ENCODE data around the gene TUBA4A. TPM values are rescaled to one million over a fixed set of nuclear protein-coding genes. Genes with fewer than 3 reads are reported as not detected.
"Not testable (repeated sequence)": the region's sequence is repeated elsewhere in the genome, so short reads cannot be mapped to it uniquely, and the experiment has no call there.

TUBA4A gene
- polyA plus RNA-seq, 1 donor from 2014 or later: not detected

DNA sequence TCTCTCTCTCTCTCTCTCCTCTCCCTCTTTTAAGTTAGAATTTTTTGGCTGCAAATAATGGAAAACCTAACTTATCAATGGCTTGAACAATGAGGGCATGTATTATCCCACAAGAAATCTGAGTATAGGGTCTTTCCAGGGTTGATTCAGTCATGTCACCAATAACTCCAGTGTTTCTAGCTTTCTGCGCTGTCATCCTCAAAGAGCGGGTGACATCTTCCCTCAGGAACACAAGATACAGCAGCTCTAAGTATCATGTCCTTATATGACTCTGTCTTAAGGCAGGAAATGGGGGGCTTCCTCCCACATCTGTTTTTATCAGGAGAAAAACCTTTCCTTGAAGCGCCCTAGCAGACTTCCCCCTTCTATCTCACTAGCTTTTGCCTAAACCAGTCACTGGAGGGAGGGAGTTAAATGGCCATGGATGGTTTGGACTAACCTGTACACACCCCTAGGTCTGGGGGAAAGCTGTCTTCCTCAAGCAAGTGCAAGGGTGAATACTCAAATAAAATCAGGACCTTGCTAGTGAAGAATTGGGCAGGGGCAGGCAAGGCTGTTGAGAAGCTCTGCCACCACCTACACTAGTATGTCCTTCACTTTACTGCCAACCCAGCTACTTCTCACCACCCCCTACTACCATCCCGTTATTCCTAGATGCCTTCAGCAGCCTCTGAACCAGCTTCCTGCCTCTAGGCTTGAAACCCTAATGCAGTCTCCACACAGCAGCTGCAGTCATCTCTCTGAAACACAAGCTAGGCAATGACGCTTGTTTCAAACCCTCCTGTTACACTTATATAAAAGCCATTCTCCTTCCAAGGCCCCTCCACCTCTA is 7.5 kb upstream of the TUBA4A start:
- H3K9me2 ChIP-seq (ENCODE audit: insufficient read depth, low read length): no peaks in the 10 kb centered on the region
- H3K4me3 ChIP-seq (ENCODE audit: low read length): no peak overlapping the region
- no peaks in the 10 kb centered on the region for H3F3A ChIP-seq (ENCODE audit: insufficient read depth, low read length, poor library complexity, severe bottlenecking)
- H3K27me3 ChIP-seq (ENCODE audit: insufficient read depth, low read depth, low read length): peaks cover 46% of the 10 kb centered on the region
- no peaks in the 10 kb centered on the region for H3K9me3 ChIP-seq (ENCODE audit: low read length)
- no peak overlapping the region for H3K27ac ChIP-seq (ENCODE audit: low read length)
- no peak overlapping the region for H3K4me2 ChIP-seq (ENCODE audit: low read length)
- no peak overlapping the region for H2AFZ ChIP-seq (ENCODE audit: low read depth, low read length)
- H3K79me2 ChIP-seq (replicated peaks; ENCODE audit: insufficient read depth, low read length): no peaks in the 10 kb centered on the region
- no peak overlapping the region for H3K9ac ChIP-seq (ENCODE audit: low read length)
- TF ChIP-seq, protein P1, sequence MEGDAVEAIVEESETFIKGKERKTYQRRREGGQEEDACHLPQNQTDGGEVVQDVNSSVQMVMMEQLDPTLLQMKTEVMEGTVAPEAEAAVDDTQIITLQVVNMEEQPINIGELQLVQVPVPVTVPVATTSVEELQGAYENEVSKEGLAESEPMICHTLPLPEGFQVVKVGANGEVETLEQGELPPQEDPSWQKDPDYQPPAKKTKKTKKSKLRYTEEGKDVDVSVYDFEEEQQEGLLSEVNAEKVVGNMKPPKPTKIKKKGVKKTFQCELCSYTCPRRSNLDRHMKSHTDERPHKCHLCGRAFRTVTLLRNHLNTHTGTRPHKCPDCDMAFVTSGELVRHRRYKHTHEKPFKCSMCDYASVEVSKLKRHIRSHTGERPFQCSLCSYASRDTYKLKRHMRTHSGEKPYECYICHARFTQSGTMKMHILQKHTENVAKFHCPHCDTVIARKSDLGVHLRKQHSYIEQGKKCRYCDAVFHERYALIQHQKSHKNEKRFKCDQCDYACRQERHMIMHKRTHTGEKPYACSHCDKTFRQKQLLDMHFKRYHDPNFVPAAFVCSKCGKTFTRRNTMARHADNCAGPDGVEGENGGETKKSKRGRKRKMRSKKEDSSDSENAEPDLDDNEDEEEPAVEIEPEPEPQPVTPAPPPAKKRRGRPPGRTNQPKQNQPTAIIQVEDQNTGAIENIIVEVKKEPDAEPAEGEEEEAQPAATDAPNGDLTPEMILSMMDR (IDR thresholded peaks at IDR 0.05; ENCODE audit: poor library complexity, severe bottlenecking): no peak
- no peak for TF ChIP-seq MXI1 (conservative IDR thresholded peaks at IDR 0.05; ENCODE audit: poor library complexity, severe bottlenecking)
- H3K36me3 ChIP-seq (ENCODE audit: insufficient read depth, low read length): no peaks in the 10 kb centered on the region
- no peaks in the 10 kb centered on the region for H4K20me1 ChIP-seq (ENCODE audit: insufficient read depth)

DNA sequence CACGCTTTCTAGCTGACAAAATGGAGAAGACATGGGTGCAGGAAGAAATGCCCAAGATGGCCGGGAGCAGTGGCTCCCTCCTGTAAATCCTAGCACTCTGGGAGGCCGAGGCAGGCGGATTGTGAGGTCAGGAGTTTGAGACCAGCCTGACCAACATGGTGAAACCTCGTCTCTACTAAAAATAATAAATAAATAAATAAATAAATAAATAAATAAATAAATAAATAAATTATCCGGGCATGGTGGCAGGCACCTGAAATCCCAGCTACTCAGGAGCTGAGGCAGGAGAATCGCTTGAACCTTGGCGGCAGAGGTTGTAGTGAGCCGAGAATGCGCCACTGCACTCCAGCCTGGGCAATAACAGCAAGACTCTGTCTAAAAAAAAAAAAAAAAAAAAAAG is 5.2 kb upstream of the TUBA4A start:
- not testable (repeated sequence) for H3K36me3 ChIP-seq (ENCODE audit: insufficient read depth, low read length); H3K9me3 ChIP-seq (ENCODE audit: low read length); H3F3A ChIP-seq (ENCODE audit: insufficient read depth, low read length, poor library complexity, severe bottlenecking); H3K27ac ChIP-seq (ENCODE audit: low read length); H3K9ac ChIP-seq (ENCODE audit: low read length); H3K9me2 ChIP-seq (ENCODE audit: insufficient read depth, low read length); H2AFZ ChIP-seq (ENCODE audit: low read depth, low read length); H4K20me1 ChIP-seq (ENCODE audit: insufficient read depth); H3K79me2 ChIP-seq (replicated peaks; ENCODE audit: insufficient read depth, low read length); H3K4me3 ChIP-seq (ENCODE audit: low read length); H3K4me2 ChIP-seq (ENCODE audit: low read length)
- H3K27me3 ChIP-seq (ENCODE audit: insufficient read depth, low read depth, low read length): peaks cover 69% of the 10 kb centered on the region

DNA sequence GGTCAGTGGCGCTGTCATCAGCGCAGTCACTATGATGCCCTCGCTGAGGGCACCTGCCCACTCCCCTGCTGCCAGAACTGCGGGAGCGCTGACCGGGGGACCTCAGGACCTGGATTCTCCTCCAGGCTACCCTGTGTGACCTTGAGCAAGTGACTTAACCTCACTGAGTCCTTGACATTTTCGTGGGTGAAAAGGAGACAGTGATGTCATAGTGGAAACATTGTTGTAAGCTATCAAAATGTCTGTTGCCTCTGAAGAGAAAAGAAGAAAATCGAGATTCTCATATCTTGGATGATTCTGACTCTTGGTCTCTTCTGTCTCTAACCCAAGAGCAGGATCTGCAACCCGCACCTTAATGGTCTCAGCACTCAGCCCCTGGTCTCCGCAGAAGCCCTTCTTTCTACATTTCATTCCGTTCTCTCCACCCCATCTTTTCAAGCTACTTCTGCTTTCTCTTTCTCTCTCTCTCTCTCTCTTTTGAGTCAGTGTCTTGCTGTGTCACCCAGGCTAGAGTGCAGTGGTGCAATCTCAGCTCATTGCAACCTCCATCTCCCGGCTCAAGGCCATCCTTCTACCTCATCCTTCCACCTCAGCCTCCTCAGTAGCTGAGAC is 978 bp upstream of the TUBA4A start:
- Histone ChIP-seq H3K4me2 (ENCODE audit: low read length) (no peak overlapping the region), H3K27ac (ENCODE audit: low read length) (no peak overlapping the region), H3K9ac (ENCODE audit: low read length) (peak overlapping the region; percentile 49), H3K4me3 (ENCODE audit: low read length) (peak overlapping the region; percentile 80), H3K9me2 (ENCODE audit: insufficient read depth, low read length) (no peaks in the 10 kb centered on the region), H3K9me3 (ENCODE audit: low read length) (no peaks in the 10 kb centered on the region), H3K79me2 (replicated peaks; ENCODE audit: insufficient read depth, low read length) (no peaks in the 10 kb centered on the region), H4K20me1 (ENCODE audit: insufficient read depth) (no peaks in the 10 kb centered on the region), H3K36me3 (ENCODE audit: insufficient read depth, low read length) (no peaks in the 10 kb centered on the region), H2AFZ (ENCODE audit: low read depth, low read length) (no peak overlapping the region), H3F3A (ENCODE audit: insufficient read depth, low read length, poor library complexity, severe bottlenecking) (no peaks in the 10 kb centered on the region), H3K27me3 (ENCODE audit: insufficient read depth, low read depth, low read length) (peaks cover 74% of the 10 kb centered on the region)
- TF ChIP-seq TAF1 (IDR thresholded peaks at IDR 0.05; ENCODE audit: low read depth): no peak
- no peak for TF ChIP-seq EZH2 (IDR thresholded peaks at IDR 0.05; ENCODE audit: borderline replicate concordance, insufficient read depth, low read length, poor library complexity, severe bottlenecking)
- TF ChIP-seq, protein P2, sequence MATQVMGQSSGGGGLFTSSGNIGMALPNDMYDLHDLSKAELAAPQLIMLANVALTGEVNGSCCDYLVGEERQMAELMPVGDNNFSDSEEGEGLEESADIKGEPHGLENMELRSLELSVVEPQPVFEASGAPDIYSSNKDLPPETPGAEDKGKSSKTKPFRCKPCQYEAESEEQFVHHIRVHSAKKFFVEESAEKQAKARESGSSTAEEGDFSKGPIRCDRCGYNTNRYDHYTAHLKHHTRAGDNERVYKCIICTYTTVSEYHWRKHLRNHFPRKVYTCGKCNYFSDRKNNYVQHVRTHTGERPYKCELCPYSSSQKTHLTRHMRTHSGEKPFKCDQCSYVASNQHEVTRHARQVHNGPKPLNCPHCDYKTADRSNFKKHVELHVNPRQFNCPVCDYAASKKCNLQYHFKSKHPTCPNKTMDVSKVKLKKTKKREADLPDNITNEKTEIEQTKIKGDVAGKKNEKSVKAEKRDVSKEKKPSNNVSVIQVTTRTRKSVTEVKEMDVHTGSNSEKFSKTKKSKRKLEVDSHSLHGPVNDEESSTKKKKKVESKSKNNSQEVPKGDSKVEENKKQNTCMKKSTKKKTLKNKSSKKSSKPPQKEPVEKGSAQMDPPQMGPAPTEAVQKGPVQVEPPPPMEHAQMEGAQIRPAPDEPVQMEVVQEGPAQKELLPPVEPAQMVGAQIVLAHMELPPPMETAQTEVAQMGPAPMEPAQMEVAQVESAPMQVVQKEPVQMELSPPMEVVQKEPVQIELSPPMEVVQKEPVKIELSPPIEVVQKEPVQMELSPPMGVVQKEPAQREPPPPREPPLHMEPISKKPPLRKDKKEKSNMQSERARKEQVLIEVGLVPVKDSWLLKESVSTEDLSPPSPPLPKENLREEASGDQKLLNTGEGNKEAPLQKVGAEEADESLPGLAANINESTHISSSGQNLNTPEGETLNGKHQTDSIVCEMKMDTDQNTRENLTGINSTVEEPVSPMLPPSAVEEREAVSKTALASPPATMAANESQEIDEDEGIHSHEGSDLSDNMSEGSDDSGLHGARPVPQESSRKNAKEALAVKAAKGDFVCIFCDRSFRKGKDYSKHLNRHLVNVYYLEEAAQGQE (IDR thresholded peaks at IDR 0.05; ENCODE audit: borderline replicate concordance): no peak
- no peak for TF ChIP-seq POLR2AphosphoS5 (IDR thresholded peaks at IDR 0.05)
- no peak for TF ChIP-seq RAD21 (conservative IDR thresholded peaks at IDR 0.05)
- TF ChIP-seq MXI1 (conservative IDR thresholded peaks at IDR 0.05; ENCODE audit: poor library complexity, severe bottlenecking): no peak

All from neural cell (in vitro differentiated cells).